Measurements from ENCODE around the gene CBFA2T3. TPM values are rescaled to one million over a fixed set of nuclear protein-coding genes. Genes with fewer than 3 reads are reported as not detected.

CBFA2T3 gene
- polyA plus RNA-seq, 1 donor = 23.2 TPM

DNA sequence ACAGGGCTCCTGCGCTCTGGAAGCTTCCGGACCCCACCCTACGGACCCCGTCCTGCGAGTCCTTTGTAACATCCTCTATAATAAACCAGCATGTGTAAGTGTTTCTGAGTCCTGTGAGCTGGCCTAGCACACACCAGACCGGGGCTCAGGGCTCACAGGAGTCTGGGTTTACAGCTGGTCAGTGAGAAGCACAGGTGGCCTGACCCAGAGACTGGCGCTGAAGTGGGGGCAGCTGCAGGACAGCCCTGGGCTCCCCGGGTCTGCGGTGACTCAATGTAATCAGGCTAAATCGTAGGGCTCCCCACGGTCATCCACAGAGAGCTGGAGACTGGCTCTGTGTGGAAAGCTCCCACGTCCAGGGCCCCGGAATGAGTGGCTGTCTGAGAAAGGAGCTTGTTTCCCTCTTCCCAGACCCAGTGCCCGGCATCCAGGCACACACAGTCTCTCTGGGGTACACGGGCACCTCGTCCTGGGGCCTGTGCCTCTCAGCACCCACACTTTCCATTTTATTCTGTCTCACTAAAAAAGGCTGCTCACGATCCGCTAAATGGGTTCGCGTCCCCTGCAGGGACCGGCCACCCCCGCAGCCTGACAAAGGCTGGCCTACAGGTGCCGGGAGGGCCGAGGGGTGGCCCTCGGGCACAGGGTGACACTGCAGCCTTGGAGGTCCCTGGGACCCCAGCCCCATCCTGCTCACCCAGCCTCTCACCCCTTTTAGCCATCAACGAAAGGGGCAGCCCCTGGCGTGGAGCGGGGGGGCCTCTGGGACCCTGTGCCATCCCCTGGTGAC, 18.9 kb upstream of the CBFA2T3 start:
- no peak for DNase-seq

DNA sequence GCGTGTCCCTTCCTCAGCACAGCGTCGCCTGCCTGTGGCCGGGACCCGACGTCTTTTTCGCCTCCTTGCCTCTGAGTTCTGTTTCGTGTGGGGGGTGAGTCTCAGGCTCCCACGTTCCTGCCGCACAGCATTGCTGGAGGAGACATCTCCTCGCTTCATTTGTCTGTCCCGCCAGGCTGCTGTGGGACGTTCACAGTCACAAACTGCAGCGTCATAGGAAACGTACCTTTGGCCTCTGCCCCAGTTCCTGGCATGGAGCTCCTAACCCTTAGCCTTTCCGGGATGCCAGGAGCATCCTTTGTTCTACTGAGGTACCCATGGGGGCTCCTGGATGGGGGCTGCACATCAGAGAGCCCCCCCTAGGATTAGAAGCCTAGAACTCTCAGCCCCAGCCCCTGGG, 18.2 kb upstream of the CBFA2T3 start:
- DNase-seq = no peak

DNA sequence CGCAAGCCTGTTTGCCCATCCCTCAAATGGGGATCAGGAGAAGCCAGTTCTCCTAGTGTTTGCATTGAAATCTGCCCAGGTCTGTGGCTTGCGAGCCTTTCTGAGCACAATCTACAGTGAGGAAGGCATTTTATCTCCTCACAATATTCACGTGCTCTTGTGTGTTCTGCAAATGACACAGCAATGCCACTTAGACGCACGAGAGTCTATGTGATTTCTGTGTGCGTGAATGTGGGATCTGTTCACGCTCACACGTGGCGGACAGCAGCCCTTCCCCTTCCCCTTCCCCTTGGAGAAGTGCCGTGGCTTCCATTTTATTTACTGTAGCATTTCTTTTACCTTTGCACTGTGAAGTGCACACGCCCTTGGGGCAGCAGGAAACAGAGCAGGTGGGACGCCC, 17.7 kb upstream of the CBFA2T3 start:
- no peak for DNase-seq

DNA sequence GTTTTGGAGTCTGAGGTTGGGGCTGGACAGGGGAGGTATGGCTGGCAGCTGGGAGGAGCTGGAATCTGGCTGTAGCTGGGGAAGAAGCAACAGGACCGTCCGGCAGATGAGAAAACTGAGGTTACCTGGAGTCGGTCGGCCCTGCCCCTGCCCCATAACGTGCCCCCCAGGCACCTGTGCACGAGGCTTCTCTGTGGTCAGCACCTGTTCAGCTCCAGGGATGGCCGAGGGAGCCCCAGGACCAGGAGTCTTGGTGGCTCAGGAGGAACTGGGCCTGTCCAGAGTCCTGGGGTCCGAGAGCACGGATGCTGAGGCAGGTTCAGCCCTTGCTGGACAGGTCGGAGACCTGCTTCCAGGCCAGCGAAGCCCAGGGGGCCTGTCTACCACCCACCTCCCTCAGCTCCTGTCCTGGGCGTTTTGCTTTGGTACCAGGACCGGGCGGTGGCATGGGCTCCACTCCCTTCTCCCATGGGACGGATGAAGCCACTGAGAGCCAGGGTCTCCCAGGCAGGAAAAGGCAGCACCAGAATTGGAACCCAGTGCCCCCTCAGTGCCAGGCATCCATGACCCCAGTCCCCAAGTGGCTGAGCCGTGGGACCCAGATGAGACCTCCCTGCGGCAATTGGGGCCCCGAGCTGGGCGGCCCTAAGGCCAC, 17.1 kb upstream of the CBFA2T3 start:
- no peak for DNase-seq

DNA sequence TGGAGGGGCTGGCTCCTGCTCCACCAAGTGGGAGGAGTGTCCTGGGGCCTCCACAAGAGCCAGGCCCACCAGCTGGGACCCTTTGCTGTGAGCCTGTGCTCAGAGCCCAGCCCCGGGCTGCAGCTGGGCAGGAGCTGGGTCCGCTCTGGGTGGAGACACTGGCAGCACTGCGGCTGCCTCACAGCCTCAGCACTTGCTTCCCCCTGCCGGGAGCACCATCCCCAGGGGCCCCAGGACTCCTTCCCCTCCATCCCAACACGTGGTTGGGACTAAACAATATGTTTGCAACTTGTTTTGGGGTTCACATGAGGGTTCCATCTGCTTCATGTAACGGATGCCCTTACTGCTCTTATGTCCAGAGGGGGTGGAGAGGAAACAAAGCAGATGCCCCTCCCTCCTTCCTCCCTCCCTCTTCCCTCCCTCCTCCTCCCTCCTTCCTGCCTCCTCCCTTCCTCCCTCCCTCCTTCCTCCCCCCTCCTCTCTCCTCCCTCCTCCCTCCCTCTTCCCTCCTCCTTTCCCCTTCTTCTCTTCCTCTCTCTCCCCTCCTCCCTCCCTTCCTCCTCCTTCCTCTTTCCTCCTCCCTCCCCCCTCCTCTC, 16.3 kb upstream of the CBFA2T3 start:
- DNase-seq = no peak

DNA sequence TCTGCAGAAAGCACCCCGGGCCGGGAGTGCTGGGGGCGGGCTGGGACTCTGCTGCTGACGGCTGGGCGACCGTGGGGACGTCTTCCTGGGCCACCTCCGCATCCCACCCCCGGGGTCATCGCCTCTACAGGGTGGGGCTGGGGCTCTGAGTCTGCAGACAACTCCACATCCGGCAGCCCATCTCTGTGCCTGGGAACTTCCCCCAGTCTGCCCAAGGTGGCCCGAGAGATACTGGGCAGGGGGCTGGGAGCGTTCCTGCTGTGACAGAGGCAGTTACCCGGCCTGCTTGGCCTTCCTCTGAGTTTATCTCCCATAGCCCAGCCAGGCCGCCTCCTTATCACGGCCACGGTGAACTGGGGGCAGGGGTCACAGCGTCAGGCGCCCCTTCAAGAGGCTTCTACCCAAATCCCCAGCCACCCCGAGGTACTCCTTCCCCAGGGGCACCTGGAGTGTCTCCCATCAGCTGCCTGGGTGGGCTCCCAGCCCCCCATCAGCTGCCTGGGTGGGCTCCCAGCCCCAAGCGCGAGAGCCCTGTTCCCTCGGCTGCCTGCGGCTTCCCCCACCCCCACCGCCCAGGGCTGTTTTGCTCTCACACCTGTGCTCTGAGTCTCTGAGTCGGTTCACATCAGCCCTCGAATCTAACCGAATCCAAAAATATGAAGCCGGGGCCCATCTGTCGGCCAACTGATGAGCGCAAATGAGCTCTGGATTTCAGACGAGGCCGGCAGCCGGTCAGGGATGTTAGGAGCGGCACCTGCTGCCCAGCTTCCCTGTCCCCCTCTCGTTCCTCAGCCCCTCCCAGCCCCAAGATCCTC, 15.6 kb upstream of the CBFA2T3 start:
- DNase-seq = no peak

DNA sequence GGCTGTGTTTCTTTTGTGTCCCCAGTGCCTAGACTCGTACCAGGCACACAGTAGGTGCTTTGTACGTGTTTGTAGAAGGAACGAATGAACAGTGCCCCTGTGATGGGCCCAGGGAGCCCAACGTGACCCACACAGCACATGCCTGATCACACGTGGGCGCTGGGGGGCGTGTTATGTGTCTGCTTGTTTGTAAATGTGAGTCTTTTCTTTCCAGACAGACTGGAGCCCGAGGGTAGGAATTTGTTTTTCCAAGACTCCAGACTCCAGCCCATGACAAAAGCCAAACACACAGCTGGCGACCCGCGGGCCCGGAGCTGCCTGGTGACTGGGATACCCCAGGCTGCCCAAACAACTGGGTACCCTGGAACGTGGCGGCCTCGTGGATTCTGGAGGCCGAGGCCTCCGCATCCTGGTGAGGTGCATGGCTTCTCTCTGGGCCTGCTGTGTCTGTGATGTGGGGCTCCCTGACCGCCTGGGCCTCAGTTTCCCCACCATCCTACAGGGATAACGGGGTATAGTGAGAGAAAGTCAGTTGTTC, 14.9 kb upstream of the CBFA2T3 start:
- no peak for DNase-seq

DNA sequence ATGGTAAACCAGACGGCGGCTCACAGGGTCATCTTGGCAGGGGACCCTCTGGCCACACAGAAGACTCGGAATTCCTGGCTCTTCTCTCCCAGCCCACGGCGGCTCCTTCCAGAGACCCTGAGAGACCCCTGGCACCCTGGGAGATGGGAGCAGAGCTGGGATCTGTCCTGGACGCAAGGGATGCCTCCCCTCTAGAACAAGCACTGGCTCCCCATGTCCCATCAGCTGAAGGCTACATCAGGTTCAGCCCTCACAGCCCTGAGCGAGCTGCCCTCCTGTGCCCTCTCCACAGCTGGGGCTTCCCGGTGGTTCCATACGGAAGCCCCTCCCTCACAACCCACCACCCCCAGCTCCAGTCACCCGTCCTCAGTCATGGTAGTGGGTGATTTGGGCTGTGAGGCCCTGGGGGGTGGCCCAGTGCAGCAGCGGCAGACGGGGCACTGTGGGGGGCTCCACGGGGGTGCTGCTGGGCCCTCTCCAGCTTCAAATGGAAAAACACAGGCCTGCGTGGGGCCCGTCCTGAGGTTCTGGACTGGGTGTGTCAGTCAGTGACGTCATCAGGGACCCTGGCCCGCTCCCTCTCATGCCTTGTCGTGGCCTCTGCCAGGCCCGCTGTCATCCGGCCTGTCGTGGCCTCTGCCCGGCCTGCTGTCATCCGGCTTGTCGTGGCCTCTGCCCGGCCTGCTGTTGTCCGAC, 13.0 kb upstream of the CBFA2T3 start:
- no peak for DNase-seq

DNA sequence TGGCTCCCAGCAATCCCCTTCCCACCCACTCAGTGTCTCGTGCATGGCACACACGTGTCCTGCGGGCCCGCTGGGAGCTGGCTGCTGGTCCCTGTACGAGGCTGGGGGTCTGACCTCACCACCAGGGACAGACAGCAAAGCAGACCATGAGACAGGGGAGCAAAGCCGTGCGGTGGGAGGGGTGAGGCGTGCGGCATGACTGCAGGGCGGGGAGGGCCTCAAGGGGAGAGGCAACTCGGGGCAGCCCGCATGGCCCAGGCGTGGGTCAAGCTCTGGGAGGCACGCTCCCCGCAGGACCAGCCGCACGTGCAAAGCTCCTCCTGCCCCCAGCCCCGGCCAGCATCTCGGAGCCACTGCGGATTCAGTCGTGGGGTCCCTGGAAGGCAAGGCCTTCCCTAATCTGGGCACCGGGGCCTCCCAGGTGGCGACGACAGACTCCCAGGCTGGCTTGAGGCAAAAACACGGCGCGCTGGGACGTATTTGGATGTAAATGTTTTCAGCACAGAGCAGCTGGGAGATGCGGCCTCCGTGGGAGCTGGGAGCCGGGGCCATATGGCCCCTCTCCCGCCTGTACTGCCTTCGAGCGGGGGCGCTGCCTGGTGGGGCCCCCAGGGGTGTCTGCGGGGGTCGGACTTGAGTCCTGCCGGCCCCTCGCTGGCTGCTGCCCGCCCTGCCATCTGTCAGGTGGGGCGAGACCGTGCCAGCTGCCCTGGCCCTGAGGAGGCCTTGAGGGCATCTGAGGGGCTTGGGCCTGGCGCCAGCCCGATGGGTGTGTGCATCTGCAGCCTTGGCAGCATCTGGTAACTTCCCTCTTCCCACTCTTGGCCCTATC, 12.2 kb upstream of the CBFA2T3 start:
- DNase-seq = no peak

DNA sequence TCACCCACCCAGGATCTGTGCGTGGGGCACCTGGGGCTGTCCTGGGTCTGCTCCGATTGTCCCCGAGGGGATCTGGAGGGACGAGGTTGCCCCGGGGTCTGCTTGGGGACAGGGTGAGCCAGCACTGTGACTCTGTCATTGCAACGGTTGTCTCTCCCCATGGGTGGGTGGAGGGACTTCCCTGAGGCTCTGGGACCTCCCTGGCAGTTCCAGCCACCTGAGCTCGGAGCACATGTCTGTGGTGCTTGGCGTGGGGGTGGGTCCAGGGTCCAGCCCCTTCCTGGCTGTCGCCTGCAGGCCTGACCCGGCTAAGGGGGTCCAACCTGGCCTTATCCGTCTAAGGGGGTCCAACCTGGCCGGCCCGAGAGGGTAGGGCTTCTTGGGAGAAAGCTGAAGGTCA, 8.5 kb upstream of the CBFA2T3 start:
- no peak for DNase-seq

DNA sequence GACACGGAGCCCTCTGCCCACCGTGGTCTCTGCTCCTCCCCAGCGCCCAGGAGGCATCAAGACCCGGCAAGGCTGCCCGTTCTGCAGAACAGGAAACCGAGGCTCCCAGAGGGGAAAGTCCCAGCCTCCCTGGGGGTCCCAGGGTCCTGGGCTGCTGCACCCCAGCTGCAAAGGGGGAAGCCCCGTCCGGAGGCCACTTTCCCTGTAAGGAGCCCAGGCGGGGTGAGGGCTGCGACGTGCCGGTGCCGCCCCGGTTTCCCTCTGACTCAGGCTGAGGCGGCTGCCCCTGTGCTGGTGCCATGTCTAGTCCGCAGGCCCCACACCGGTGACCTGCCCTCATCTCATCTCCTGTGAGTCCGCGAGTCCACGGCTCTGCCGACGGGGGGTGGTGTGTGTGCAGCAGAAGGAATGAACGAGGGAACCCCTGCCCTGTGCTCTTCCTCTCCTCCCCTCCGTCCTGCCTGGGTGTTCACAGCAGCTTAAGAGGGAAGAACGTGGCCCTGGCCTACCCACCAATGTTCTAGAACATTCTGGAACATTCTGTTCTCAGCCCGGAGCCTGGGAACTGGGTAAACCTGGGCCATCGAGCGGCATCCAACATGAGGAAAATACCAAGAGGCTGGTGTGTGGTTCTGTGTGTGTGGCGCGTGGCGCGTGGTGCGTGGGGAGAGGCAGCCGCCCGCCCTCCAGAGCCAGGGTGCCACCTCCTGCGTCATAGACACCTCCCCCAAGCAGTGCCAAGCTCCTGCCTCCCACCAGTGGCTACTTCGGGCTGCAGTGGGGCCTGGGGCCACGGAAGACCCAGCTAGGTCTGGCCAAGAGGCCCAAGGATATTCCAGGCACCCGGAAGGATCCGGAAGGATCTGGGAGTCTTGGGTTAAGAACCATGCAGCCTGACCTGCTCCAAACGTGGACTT, 7.0 kb upstream of the CBFA2T3 start:
- no peak for DNase-seq

DNA sequence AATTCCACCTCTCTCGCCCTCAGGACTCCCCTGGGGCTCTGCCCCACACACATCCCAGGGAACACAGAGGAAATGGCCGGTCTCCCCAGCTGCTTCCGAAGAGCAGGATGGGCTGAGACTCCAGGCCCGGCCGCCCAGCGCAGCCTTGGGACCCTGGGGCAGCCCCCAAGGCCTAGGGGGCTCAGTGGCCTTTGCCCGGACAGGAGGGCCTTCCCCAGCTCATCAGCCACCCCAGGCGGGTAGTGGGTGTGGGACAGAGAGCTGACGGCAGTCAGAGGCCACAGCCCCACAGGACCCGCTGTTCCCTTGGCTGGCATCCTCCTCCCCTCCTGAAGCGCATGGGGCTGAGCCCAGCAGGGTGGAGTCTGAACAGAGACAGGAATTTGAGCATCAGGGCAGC, 6.2 kb upstream of the CBFA2T3 start:
- no peak for DNase-seq

DNA sequence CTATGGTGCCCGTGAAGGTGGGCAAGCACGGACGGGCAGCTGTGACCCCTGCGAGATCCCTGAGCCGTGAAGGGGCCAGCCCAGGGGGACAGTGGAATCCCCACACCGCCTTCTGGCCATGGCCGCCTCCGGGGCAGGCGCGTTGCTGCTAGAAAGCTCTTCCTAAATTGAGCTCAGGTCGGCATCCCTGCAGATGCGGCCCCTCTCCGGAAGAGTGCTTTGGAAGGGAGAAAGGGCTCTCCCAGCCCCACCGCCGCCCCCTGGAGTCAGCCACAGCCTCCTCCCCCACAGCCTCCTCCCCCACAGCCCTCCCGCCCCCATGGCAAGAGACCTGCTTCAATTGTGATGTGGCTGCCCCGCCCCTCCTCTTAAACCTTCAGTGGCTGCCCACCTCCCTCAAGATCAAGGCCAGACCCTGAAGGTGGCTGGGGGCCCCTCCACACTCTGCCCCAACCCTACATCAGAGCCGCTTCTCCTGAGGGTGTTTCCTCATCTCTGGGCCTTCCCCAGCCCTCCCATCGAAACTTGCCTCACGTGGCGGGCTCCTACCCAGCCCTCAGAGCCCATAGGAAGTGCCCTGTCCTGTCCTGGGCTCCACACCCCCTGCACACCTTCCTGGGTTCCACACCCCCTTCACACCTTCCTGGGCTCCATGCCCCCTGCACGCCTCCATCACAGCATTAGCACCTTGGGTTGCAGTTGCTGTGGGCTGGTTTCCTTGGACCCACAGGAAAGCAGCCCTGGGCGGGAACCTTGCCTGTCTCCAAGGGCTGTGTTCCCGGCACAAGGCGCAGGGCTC, 5.5 kb upstream of the CBFA2T3 start:
- DNase-seq = no peak

DNA sequence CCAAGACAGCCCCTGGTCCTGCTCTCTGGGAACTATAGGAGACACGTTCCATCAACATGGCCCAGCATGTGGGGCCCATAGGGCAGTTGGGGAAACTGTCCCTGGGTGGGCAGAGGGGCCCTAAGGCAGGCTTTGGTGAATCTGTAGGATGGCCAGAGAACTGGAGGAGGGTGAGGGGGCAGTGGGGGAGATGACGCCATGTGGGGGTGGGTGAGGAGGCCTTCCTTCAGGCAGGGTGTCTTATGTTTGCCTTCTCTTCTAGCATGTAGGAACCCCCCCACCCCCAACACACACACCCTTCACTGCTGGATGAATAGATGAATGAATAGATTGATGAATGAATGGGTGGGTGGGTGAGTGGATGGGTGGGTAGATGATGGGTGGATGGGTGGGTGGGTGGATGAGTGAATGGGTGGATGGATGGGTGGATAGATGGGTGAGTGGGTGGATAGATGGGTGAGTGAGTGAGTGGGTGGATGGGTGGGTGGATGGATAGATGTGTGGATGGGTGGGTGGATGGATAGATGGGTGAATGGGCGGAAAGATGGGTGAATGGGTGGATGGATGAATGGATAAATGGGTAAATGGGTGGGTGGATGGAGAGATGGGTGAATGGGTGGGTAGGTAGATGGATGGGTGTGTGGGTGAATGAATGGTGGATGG, 2.5 kb upstream of the CBFA2T3 start:
- no peak for DNase-seq

DNA sequence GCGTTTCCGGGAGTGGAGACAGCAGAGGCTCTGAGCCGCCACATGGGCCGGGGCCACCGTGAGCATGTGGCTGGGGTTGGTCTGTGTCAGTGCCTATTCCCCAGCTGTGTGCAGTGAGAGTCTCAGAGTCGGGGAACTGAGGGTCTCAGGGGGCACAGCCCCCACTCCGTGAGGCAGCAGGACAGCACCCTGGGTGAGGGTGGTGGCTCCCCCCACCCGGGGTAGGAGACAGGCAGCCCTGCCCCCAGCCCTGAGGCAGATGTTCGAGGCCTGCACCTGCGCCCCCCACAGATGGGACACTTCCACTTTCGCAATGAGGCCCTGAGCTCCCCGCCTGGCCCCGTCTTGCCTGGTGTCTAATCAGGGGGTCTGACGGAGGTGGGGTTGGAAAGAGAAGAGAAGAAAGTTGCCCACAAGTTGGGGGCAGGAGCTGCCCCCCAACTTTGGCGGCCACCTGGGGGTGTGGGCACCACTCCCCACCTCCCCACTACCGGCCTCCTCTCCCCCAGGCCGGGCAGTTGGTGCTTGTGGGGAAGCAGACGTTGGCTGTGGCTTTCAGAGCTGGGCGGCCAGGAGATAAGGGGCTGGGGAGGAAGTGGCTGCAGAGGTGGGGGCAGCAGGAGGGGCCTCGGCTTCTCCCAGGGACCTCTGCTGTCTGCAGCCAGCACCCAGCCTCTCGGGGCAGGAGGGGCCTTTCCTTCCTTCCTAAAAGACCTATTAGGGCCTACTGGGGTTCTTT, 1.8 kb upstream of the CBFA2T3 start:
- no peak for DNase-seq

DNA sequence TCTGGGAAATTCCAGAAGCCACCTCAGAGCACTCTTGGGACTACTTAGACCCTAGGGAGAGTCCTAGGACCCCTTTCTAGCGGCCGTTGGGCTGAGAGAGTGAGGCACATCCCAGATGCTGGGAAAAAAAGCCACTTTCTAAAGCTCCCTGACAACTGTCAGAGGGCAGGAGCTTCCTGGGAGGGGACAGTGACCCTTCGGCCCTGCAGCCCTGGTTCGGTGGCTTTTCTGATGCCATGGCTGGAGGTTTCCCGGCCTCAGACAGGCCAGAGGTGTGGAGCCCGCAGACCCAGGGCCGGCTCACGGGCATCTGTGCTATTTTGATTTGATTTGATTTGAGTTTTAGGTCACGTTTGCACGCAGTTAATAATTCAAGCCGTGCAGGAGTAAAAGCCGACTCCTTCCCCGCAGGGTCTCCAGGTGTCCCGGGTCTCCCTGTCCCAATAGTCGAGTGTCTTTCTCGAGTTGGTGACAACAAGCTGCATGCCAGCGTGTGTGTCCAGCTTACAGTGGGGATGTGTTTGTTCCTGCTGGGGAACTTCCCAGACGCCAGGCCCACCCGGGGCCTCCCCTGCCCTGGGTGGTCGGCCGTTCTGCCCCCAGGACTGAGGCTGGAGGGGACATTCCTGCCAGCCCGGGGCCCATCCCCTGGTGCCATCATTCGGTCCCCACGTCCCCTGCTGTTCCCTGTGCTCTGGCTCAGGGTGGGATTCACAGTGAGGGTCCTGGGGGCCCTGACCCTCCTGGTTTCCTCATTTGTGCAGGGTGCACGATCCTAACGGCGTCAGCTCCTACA, 1.0 kb upstream of the CBFA2T3 start:
- DNase-seq = no peak
